NCI-H510A treated with DMSO at 0.1 percent for 48 hours (cell line): ENCODE data around the gene SEMA6B.

Source experiments
- DNase-seq: peaks from one replicate; lab custom pipeline; 2025; lab: John Stamatoyannopoulos, UW

The SEMA6B gene

GRCh38 chr19:4493104-4493928 lies 66.2 kb downstream of the SEMA6B start:
- no peak for DNase-seq
